Measurements from ENCODE around the gene LDB3.

GRCh38 chr10:86646933-86647332 lies 21.4 kb upstream of the LDB3 start:
- TF ChIP-seq CTCF (IDR thresholded peaks at IDR 0.05; ENCODE audit: borderline replicate concordance, extremely low read depth, low read length, poor library complexity, severe bottlenecking) (no peak), EZH2 (IDR thresholded peaks at IDR 0.05; ENCODE audit: borderline replicate concordance, low read depth, low read length, severe bottlenecking) (no peak)
